HG02623 (cell line): ENCODE data around the gene IL17B.
"Not testable (repeated sequence)": the region's sequence is repeated elsewhere in the genome, so short reads cannot be mapped to it uniquely, and the experiment has no call there.

Experiments
- ATAC-seq: cut with Tn5 transposase; IDR thresholded peaks from one replicate; pipeline ENCODE4 v1.9.1; 2021; ENCODE audit warnings: moderate library complexity; ENCODE audit not compliant: unreplicated experiment

The IL17B gene

DNA sequence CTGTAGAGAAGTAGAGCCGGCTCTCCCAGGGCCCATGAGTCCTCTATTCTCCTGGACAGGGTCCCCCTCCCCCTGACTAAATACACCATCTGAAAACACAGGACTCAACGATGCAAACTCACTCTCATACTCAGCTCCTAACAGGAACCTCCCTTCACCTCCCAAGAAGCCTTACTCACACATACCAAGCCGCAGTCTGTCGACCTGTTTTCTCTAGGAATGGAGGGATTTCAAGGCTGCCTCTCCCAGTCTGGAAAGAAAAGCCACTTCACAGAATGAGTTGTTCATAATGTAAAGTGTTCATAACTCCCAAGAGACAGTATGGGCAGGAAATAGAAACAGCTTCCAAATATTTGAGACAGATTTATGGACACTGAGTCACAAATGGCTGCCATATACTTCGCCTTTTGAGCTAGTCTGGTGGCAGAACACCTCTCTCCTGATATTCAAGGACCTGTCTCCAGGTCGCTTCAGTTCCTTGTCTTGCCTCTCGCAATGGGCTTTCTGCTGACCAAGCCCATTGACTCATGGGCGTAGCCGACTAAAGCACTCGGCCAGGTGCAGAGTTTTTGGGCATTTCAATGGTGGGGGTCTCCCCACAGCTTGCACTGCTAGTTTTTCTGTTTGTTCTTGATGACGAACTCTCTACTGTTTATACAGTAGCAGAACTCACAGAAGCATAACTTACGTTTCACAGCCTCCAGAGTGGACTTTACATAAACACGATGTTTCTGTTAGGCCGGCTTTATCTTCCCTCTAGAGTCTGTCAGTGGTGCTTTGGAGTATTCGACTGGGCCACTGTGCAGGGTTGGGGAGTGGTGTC is 25.0 kb upstream of the IL17B start:
- ATAC-seq, result no peak

DNA sequence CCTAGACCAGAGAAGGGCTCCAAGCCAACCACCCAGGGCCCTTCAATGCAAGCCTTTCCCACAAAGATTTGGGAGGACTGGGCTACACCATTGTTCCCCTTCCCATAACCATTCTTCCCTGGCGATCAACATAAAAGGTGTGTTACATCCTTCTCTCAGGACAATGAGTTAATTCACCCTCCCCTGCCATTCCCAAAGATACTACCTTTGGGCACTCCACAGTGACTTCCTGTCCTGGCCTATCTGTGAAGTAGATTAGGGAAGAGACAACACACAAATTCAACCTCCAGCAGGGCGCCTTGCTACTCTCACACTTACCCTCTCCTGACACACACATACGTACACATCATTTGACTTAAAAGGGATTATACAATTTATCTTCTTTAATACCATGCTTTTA is 23.2 kb upstream of the IL17B start:
- ATAC-seq, result no peak

DNA sequence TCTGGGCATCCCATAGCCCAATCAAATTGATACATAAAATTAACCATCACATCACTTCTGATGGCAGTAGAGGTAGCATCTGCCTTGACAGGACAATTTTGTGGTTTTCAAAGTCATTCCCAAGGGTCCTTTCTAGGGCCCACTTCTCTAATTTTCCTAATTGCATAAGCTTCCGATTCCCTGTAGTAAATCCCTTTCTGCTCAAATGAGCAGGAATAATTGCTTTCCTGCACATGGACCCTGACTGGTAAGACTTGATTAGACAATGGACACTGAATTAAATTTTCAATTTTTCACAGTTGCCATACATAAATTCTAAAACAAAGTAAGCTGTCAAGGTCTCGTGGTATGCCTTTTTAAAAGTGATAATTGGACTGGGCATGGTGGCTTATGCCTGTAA is 22.0 kb upstream of the IL17B start:
- no peak for ATAC-seq

DNA sequence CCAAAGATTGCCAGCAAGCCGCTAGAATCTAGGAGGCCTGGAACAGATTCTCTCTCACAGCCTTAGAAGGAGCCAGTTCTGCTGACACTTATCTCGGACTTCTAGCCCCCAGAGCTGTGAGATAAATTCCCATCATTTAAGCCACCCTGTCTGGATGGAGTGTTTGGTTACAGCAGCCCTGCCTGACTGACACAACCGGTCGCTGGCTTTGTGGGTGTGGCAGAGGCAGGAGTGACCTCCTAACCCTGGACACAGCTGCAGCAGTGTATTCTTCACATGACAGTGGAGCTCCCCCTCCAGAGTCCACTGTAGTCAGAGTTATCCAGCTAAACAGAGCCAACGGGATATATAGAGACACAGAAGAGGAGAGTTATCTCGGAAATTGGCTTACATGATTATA is 21.2 kb upstream of the IL17B start:
- ATAC-seq, result no peak

DNA sequence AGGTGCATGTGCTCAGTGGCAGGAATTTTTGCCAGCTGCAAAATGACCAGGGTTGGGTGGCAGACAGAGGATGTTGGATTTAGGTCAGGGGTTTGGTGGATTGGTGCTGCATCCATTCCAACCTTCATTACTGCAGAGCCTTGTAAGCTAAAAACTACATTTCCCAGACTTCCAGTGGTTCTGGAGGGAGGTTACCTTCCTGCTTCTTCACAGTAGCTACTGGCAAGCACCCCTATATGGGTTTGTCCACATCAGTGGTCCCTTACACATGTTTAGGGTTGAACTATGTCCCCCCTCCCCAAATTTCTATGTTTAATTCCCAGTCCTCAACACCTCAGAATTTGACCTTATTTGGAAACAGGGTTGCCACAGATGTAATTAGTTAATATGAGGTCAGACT is 20.7 kb upstream of the IL17B start:
- no peak for ATAC-seq

DNA sequence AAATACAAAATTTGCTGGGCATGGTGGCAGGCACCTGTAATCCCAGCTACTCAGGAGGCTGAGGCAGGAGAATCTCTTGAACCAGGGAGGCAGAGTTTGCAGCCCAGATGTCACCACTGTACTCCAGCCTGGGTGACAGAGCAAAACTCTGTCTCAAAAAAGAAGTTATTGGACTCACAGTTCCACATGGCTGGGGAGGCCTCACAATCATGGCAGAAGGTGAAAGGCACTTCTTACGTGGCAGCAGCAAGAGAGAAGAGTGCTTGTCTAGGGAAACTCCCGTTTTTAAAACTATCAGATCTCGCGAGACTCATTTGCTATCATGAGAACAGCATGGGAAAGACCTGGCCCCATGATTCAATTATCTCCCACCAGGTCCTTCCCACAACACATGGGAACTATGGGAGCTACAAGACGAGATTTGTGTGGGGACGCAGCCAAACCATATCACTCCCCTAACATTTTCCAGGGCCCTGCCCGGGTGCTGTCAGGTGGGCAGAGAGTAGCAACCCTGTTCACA is 19.7 kb upstream of the IL17B start:
- not testable (repeated sequence) for ATAC-seq

DNA sequence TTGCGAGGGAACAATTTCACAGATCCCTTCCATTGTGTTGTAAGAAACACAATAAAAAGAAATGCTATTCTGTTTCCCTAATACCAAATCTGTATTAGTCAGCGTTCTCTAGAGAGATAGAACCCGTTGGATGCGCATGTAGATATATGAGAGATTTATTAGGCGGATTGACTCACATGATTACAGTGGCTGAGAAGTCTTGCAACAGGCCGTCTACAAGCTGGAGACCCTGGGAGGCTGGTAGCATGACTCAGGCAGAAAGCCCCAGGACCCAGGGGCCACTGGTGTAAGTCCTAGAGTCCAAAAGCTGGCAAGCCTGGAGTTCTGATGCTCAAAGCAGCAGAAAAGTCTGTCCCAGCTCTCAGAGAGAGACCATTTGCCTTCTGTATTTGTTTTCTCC is 18.4 kb upstream of the IL17B start:
- no peak for ATAC-seq

DNA sequence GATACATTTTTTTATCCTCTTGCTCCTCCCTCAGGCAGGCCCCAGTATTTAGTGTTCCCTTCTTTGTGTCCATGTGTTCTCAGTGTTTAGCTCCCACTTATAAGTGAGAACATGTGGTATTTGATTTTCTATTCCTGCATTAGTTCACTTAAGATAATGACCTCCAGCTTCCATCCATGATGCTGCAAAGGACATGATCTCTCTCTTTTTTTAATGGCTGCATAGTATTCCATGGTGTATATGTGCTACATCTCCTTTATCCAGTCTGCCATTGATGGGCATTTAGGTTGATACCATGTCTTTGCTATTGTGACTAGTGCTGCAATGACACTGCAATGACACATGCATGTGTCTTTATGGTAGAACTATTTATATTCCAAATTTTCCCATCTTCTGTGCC is 15.9 kb upstream of the IL17B start:
- ATAC-seq, result not testable (repeated sequence)

DNA sequence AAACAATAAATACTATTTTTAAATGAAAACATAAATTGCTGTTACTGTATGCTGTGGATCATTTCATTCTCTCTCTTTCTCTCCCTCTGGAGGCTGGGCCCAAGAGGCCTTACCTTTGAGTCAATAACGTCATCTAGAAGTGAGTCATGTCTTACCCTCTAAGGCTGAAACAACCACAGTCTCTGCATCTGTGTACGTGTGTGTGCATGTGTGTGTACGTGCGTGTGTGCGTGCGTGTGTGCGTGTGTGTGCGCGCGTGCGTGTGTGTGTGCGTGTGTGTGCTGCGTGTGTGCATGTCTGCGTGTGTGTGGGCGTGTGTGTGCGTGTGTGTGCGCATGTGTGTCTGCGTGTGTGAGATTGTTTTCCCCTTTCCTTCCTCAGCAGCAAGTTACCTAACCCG is 13.6 kb upstream of the IL17B start:
- no peak for ATAC-seq

DNA sequence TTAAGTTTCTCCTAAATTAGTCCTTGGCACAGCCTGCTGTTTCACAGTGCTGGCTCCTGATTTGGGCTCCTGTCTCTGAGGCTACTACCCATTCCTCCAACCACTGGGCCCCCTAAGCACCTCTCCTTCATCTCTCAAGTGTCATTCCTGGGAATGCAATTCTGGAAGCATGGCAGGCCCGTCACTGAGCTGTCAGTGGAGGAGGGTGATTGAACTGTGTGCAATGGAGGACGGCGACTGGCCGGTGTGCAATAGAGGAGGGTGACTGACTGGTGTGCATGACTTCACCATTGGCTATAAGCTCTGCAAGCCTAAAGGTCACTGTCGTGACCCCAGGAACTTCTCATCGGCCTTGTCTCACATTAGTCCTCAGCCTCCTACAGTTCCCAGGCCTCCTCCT is 12.4 kb upstream of the IL17B start:
- no peak for ATAC-seq

DNA sequence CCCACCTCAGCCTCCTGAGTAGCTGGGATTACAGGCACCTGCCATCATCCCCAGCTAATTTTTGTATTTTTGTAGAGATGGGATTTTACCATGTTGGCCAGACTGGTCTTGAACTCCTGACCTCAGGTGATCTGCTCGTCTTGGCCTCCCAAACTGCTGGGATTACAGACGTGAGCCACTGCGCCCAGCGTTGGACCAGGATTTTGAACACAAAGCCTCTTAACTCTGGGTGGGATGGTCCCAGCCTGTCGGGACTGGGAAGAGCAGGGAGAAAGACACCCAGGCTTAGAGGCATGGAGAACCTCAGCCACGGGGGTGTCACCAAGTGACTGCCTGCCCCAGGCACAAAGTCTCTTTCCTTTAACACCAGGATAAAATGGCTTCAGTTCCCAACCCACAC is 12.0 kb upstream of the IL17B start:
- not testable (repeated sequence) for ATAC-seq

DNA sequence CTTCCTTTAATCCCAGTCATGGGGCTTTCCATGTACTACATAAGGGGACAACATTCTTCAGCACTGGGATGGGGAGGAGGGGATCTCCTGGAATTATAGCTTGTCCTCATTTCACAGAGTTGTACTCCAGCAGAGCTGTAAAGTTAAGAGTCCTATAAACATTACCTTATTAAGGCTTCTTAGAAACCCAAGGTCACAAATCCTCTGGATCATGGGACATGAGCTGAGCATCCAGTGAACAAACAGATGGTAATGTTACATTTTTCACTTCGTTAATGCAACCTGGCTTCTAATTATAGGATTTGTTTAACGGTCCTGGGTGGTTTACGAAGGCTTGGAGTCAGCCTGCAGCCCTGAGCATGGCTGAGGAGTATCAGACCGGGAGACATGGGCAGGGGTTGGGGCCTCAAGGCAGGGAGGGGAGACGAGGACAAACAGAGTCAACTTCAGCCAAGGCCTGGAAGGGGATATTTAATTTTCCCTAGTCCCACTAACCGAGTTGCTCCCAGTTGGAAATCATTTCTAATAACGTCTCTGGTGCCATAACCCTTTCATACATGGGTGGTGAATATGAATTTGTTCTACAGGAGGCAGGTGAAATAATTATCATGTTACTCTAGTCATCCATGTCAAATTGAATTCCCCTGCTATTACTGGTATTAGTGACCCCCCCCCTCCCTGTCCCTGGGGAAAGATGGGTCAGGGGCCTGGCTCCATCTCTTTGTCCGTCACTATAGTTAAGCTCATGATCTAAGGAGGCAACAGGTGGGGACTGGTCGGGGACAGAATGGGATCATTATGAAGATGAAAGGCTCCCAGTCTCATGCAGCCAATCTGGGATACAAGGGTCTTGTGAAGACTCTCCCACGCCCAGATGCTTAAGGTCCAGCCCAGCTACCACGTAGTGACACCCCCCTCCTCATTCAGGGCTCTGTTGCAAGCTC is 10.7 kb upstream of the IL17B start:
- no peak for ATAC-seq

DNA sequence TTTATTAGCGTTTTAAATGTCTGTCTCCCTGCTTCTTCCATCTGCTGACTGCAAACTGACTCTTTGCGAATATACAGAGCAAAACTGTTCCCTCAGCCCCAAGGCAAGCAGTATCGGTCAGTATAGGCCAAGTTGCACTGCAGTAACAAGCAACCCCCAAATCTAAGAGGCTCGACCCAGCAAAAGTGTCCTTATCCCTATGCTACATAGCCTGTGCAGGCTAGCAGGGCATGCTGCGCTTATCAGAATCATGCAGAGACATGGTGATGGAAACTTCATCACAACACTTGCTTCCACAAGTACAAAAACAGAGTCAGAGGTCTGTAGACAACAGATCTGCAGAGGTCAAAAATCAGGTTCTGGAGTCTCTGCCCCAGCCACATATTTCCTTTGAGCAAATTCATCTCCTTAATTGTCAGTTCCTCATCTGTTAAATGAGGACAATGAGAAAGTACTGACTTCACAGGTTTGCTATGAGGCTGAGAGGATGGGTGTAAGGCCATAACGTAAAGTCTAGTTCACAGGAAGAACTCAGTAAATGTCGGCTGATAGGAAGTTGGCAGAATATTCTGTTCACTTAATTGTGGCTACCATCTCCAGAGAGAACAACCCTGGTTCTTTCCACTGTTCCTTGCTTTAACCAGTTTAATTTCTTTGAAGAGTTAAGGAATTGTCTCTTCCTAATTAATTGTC is 9.6 kb upstream of the IL17B start:
- ATAC-seq, result no peak

DNA sequence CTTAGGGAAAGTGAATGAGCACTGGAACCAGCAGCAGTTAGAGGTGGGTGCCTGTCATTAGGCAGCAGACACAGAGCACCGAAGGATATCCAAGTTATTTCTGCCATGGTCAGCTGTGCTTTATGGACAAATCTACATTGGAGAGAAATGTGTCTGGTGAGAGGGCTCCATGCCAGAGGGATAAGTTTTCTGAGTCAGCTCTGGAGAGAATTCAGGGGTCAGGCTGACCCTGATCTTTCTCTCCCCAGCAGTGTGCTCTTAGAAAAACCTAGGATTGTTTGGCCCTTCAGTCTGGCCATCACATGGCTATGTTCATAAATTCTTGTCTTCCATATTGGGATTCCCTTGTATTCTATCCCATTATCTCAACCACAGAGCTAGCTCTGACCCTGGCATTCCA is 8.9 kb upstream of the IL17B start:
- ATAC-seq, result no peak

DNA sequence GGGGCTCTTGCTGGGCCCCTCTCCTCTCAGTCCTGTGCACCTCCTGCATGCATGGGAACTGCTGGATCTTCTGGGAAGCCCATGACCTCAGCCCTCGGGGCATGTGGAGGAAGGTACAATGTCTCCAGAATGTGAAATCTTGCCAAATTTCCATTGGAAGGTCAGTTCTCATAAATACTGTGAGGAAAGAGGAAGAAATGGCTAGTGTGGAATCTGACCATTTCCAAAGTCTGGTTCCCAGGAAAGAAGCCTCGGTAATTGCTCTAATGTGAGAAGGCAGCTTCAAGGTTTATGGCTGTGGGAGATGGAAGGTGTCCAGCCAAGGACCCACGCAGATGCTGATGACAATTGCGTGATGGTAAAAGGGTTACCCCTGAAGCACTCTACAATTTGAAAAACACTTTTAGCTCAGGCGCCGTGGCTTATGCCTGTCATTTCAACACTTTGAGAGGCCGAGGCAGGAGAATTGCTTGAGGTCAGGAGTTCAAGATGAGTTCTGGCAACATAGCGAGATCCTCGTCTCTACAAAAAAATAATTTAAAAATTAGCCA is 8.1 kb upstream of the IL17B start:
- ATAC-seq, result no peak

DNA sequence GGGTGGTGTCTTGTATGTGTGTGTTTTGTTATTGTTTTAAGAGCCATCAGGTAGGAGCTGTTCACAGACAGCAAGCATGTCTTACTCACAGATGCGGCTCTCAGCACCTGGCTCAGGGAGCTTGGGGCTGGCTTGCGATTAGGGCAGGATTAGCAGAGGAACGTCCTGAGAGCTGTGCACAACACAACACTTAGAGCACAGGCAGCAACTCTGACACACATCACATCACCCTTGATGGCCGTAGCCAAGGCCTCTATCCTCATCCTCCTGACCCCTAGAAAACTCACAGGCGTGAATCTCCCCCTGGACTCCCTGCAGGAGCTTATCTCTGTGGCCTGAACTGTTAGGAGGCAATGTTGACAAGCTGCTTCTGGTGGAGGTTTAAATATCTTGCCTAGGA is 7.1 kb upstream of the IL17B start:
- no peak for ATAC-seq

DNA sequence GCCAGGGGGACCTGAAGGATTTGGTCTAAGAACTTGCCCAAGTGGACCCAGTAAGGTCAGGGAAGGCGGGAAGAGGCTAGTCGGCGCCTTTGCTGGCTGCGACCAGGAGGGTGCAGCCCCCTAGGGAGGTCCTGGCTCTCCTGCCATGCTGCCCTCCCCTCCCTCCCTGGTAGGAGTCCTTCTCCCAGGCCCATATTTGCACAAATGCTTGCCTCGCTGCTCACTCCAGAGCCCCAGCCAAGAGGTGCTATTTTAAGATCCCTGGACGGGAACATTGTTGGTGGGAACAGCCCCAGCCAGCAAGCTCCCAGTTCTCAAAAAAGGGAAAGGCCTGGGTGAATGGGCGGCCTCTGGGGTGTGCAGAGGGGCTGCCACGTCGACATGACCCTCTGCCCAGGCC is 4.3 kb upstream of the IL17B start:
- ATAC-seq, result no peak

DNA sequence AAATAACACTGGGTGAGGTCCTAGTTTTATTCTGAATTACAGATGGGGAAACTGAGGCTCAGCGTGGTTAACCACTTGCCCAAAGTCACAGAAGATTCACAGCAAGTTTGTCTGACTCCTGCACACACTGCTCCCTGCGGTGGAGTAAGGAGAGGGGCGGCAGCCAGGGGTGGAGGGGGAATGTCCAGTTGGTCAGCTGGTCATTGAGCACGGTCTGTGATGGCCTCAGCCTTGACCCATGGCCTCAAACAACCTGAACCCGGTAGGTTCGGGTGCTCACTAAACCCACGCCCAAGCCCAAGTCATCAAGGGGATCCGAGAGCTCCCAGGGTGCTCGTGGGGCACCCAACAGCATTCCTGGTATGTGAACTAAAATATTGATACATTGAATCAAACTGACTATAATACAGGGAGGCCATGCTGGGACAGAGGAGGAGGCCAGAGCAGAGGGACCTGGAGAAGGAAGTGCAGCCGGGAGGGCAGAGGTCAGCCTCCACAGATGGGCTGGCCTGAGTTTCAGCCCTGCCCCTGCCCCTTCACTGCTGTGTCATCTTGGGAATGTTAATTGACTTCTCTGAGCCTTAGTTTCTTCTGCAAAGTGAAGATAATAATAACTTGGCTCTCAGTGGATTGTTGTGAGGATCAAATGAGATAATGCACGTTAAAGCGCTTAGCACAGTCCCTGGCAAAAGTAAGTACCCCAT is 3.6 kb upstream of the IL17B start:
- ATAC-seq, result no peak

DNA sequence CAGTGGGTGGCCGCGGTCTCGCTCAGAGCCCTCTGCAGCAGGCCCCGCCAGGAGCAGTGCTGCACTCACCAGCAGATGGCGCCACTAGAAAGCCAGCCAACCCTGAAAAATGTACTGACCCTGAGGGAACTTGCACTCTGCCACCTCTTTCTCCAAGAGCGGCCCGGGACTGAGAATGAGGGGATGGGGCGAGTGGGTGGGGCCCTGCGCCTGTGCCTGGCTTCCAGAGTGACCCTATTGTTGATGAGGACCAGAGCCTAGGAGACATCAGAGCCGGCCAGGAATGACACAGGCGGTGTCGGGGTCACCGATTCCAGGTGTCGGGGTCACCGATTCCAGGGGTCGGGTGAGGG is 2.9 kb upstream of the IL17B start:
- ATAC-seq, result peak; percentile 67

DNA sequence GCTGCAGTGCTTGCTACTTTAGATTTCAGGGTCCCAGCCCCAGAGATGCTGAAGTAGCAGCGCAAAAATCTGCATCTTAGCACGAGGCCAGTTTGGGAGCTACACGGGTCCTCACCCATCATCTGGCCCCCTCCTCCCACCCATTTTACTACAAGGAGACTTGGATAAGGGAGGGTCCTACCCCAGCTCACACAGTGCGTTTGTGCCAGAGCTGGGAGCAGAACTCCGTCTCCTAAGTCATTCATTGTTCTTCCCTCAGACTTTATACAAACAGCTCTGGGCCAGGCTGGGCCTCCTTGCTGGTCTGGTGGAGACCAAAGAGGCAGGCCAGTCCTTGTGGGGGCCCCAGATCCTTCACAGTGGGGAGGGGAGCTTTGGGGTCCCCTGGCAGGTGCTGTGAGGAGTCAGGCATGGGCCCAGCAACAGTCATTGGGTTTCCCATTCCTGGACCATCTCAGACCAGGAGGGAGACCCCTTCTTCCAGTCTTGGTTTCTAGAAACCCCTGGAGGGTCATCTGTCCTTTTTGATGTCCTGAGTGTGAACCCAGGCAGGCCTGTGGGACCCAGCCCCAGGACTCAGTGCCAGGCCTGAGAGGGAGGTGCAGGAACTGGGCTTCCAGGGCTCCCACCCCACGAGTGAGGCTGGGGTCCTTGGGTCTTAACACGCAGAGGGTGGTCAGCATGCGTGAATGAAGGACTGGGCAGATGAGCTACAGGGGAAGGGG is 2.3 kb upstream of the IL17B start:
- ATAC-seq, result no peak
